Trophoblast cell (in vitro differentiated cells and primary cell): ENCODE data around the gene NHSL2.

Experiments used
- DNase-seq, 2 donors: peaks; one replicate each; pipeline ENCODE4 v3.0.0-alpha.2; 2016
- H2AFZ ChIP-seq: 2 replicates; pipeline ENCODE4 v1.6.1; 2013; ENCODE audit warnings: low read length, moderate library complexity, mild to moderate bottlenecking; ENCODE audit not compliant: insufficient read depth, poor library complexity
- H2AK5ac ChIP-seq: 2 replicates; pipeline ENCODE4 v1.6.1; 2013; ENCODE audit warnings: mild to moderate bottlenecking, low read length
- H2BK120ac ChIP-seq: 2 replicates; pipeline ENCODE4 v1.6.1; 2013; ENCODE audit warnings: low read length, mild to moderate bottlenecking, moderate library complexity; ENCODE audit not compliant: insufficient read depth, poor library complexity
- H2BK12ac ChIP-seq: 2 replicates; pipeline ENCODE4 v1.6.1; 2013; ENCODE audit warnings: mild to moderate bottlenecking, low read length, moderate library complexity
- H2BK5ac ChIP-seq: 2 replicates; pipeline ENCODE4 v1.6.1; 2013; ENCODE audit warnings: low read length, low read depth, moderate library complexity, mild to moderate bottlenecking; ENCODE audit not compliant: poor library complexity
- H3K14ac ChIP-seq: 2 replicates; pipeline ENCODE4 v1.6.1; 2013; ENCODE audit warnings: mild to moderate bottlenecking, low read length
- H3K18ac ChIP-seq: 2 replicates; pipeline ENCODE4 v1.6.1; 2013; ENCODE audit warnings: mild to moderate bottlenecking, low read length
- H3K23ac ChIP-seq: 2 replicates; pipeline ENCODE4 v1.6.1; 2013; ENCODE audit warnings: low read length
- H3K27ac ChIP-seq: 2 replicates; pipeline ENCODE4 v1.5.1; 2013; ENCODE audit warnings: low read depth, mild to moderate bottlenecking, inconsistent platforms, low read length, moderate library complexity
- H3K27me3 ChIP-seq: 2 replicates; pipeline ENCODE4 v1.6.1; 2013; ENCODE audit warnings: inconsistent platforms, mild to moderate bottlenecking, low read length, moderate library complexity; ENCODE audit not compliant: insufficient read depth
- H3K36me3 ChIP-seq, 2 experiments: 1 replicate in 1 of 2; 2 replicates in 1 of 2; pipeline ENCODE4 v1.6.1; 2013; ENCODE audit warnings: low read length in 2 of 2, mild to moderate bottlenecking in 2 of 2, moderate library complexity in 1 of 2; ENCODE audit not compliant: insufficient read depth in 2 of 2, control insufficient read depth in 1 of 2
- H3K4ac ChIP-seq: 2 replicates; pipeline ENCODE4 v1.6.1; 2013; ENCODE audit warnings: low read depth, mild to moderate bottlenecking, low read length, moderate library complexity
- H3K4me1 ChIP-seq, 2 experiments: 1 replicate in 1 of 2; 2 replicates in 1 of 2; pipeline ENCODE4 v1.6.1; 2013; ENCODE audit warnings: low read length in 2 of 2, mild to moderate bottlenecking in 2 of 2, moderate library complexity in 1 of 2; ENCODE audit not compliant: insufficient read depth in 2 of 2, control insufficient read depth in 1 of 2
- H3K4me2 ChIP-seq: 2 replicates; pipeline ENCODE4 v1.6.1; 2013; ENCODE audit warnings: inconsistent platforms, mild to moderate bottlenecking, low read length, moderate library complexity
- H3K4me3 ChIP-seq: 2 replicates; pipeline ENCODE4 v1.5.1; 2013; ENCODE audit warnings: mild to moderate bottlenecking, low read depth, low read length, inconsistent platforms
- H3K79me1 ChIP-seq: one replicate; pipeline ENCODE4 v1.6.1; 2013; ENCODE audit warnings: low read length
- H3K79me2 ChIP-seq: 2 replicates; pipeline ENCODE4 v1.6.1; 2013; ENCODE audit warnings: low read length, mild to moderate bottlenecking; ENCODE audit not compliant: control insufficient read depth, insufficient read depth, poor library complexity
- H3K9ac ChIP-seq: 2 replicates; pipeline ENCODE4 v1.6.1; 2013; ENCODE audit warnings: mild to moderate bottlenecking, low read length
- H3K9me3 ChIP-seq: 2 replicates; pipeline ENCODE4 v1.6.1; 2013; ENCODE audit warnings: low read depth, mild to moderate bottlenecking, control low read depth, inconsistent platforms, low read length; ENCODE audit not compliant: insufficient read depth
- H4K12ac ChIP-seq: 2 replicates; pipeline ENCODE4 v1.6.1; 2013; ENCODE audit warnings: low read depth, mild to moderate bottlenecking, low read length, moderate library complexity
- H4K8ac ChIP-seq: 2 replicates; pipeline ENCODE4 v1.6.1; 2013; ENCODE audit warnings: low read depth, mild to moderate bottlenecking, low read length, moderate library complexity
- H4K91ac ChIP-seq: one replicate; pipeline ENCODE4 v1.6.1; 2013; ENCODE audit warnings: low read depth, mild to moderate bottlenecking, low read length, moderate library complexity
- WGBS: extraction: QIAGEN DNeasy Blood & Tissue Kit; methylation state at CpG from one replicate; pipeline ENCODE4 v1.1.7; 2013; ENCODE audit warnings: missing lambda C conversion rate; ENCODE audit not compliant: insufficient read length, insufficient coverage; ENCODE audit errors: extremely low coverage; 5-methylcytosine and 5-hydroxymethylcytosine counted together

Gene NHSL2

GRCh38 chrX:71990518-71990917, 79.9 kb downstream of the NHSL2 start:
- Histone ChIP-seq H3K4ac (no peak overlapping the region), H3K27me3 (no peaks in the 10 kb centered on the region), H2BK12ac (no peak overlapping the region), H3K4me3 (no peak overlapping the region), H3K18ac (no peak overlapping the region), H3K36me3 (no peaks in the 10 kb centered on the region), H2AFZ (no peak overlapping the region), H3K4me2 (no peak overlapping the region), H3K14ac (no peak overlapping the region), H3K9me3 (peaks cover 4% of the 10 kb centered on the region), H2BK120ac (no peak overlapping the region), H3K4me1 (peaks cover 11 to 21% of the 10 kb centered on the region in 2 experiments), H3K79me2 (no peaks in the 10 kb centered on the region), H3K27ac (no peak overlapping the region), H2AK5ac (no peak overlapping the region), H3K79me1 (no peaks in the 10 kb centered on the region), H4K12ac (no peak overlapping the region), H2BK5ac (no peak overlapping the region), H4K8ac (no peak overlapping the region), H3K23ac (no peak overlapping the region), H4K91ac (peak overlapping the region; percentile 38), H3K9ac (no peak overlapping the region)
- WGBS, result no CpG with 5 or more reads among the region's 2 CpGs
- DNase-seq, result no peak

DNA sequence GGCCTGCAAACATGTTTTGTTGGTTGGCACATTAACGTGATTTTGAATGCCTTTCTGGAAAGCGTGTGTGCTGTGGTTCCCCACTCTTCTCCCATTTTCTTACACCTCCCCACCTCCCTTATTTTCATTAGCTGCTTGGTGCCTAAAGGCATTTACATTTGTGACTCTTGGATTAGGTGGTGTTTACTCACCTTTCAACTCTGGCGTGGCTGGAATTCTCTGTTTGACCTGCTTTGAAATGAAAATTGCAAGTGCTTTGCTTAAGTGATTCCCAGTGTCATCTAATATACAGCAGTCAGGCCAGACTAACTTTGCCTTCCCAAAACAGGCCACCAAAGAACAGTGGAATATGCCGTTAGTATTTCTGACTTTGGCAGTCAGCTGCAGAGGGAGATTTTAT, 80.5 kb downstream of the NHSL2 start:
- Histone ChIP-seq H3K4me2 (no peak overlapping the region), H3K23ac (no peak overlapping the region), H3K9me3 (peaks cover 4% of the 10 kb centered on the region), H4K12ac (no peak overlapping the region), H4K91ac (no peak overlapping the region), H3K79me1 (no peaks in the 10 kb centered on the region), H4K8ac (no peak overlapping the region), H2BK5ac (no peak overlapping the region), H3K36me3 (peaks cover 0 to 2% of the 10 kb centered on the region in 2 experiments), H3K79me2 (no peaks in the 10 kb centered on the region), H2BK120ac (no peak overlapping the region), H3K27ac (no peak overlapping the region), H2BK12ac (no peak overlapping the region), H3K27me3 (no peaks in the 10 kb centered on the region), H3K14ac (no peak overlapping the region), H2AK5ac (no peak overlapping the region), H3K18ac (no peak overlapping the region), H3K4me1 (peaks cover 11 to 21% of the 10 kb centered on the region in 2 experiments), H3K4ac (no peak overlapping the region), H2AFZ (no peak overlapping the region), H3K9ac (no peak overlapping the region), H3K4me3 (no peak overlapping the region)
- no CpG with 5 or more reads among the region's 4 CpGs for WGBS
- no peak for DNase-seq

DNA sequence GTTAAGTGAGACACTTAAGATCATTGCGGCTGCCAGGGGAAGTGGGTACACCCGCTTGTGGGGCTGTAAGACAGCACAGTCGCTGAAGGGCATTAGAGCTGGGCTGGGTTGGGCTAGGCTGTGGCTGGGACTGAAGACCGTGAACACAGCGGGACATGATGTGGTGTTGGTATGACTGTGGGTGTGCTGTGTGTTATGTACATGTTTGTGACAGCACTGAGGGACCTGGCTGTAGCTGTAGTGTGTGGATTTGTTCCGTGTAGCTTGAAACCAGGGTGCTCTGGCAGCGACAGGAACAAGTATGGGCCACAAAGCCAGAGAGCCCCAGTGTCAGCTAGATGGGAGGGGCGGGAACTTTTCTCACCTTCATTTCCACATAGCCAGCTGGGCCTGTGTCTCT, 82.1 kb downstream of the NHSL2 start:
- Histone ChIP-seq H2BK12ac (no peak overlapping the region), H4K8ac (no peak overlapping the region), H3K18ac (no peak overlapping the region), H3K4me2 (no peak overlapping the region), H3K79me2 (no peaks in the 10 kb centered on the region), H2AK5ac (no peak overlapping the region), H4K91ac (no peak overlapping the region), H3K4me1 (peaks cover 14 to 25% of the 10 kb centered on the region in 2 experiments), H3K14ac (no peak overlapping the region), H3K79me1 (no peaks in the 10 kb centered on the region), H3K9me3 (peaks cover 4% of the 10 kb centered on the region), H3K27ac (no peak overlapping the region), H2BK120ac (no peak overlapping the region), H3K36me3 (peaks cover 0 to 2% of the 10 kb centered on the region in 2 experiments), H3K4me3 (no peak overlapping the region), H3K4ac (no peak overlapping the region), H2AFZ (no peak overlapping the region), H4K12ac (no peak overlapping the region), H3K23ac (no peak overlapping the region), H3K27me3 (no peaks in the 10 kb centered on the region), H2BK5ac (no peak overlapping the region), H3K9ac (no peak overlapping the region)
- no peak for DNase-seq
- WGBS, result no CpG with 5 or more reads among the region's 8 CpGs

DNA sequence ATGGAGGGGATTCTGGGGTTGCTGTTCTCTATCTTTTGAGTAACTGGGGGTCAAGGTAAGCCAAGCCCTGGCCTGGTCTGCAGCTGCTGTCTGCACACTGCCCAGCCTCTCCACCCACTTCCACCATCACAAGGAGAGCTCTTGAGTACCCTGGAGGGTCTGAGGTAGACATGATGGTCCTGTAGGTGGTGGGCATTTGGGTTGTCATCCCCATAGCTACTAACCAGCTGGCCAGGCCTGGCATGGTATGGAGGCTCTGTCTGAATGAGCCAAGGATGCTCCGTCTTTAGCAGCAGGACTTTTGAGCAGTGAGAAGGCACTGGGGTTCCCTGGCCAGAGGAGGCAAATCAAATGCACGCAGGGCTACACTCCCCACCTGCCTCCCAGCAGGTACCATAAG, 82.7 kb downstream of the NHSL2 start:
- no peak overlapping the region for H2BK12ac ChIP-seq
- H3K79me1 ChIP-seq, result no peaks in the 10 kb centered on the region
- no peak overlapping the region for H3K23ac ChIP-seq
- H2AFZ ChIP-seq, result no peak overlapping the region
- H2AK5ac ChIP-seq, result no peak overlapping the region
- no peak overlapping the region for H3K27ac ChIP-seq
- no peak overlapping the region for H3K18ac ChIP-seq
- no peak overlapping the region for H3K14ac ChIP-seq
- H3K27me3 ChIP-seq, result no peaks in the 10 kb centered on the region
- no peak overlapping the region for H4K12ac ChIP-seq
- no peak overlapping the region for H3K4me2 ChIP-seq
- peaks cover 4% of the 10 kb centered on the region for H3K9me3 ChIP-seq
- no peak overlapping the region for H3K9ac ChIP-seq
- no peak overlapping the region for H3K4ac ChIP-seq
- peaks cover 14 to 25% of the 10 kb centered on the region in 2 experiments for H3K4me1 ChIP-seq
- H3K79me2 ChIP-seq, result no peaks in the 10 kb centered on the region
- H4K91ac ChIP-seq, result no peak overlapping the region
- H3K4me3 ChIP-seq, result no peak overlapping the region
- no peak overlapping the region for H4K8ac ChIP-seq
- H3K36me3 ChIP-seq, result peaks cover 0 to 2% of the 10 kb centered on the region in 2 experiments
- no CpG with 5 or more reads among the region's 2 CpGs for WGBS
- H2BK5ac ChIP-seq, result no peak overlapping the region
- no peak for DNase-seq
- H2BK120ac ChIP-seq, result no peak overlapping the region
